Forelimb muscle (tissue), 1 donor: ENCODE data around the gene OTOG. TPM values are rescaled to one million over a fixed set of nuclear protein-coding genes. Genes with fewer than 3 reads are reported as not detected.

ENCODE experiments used
- DNase-seq: peaks from one replicate; pipeline ENCODE4 v3.0.0-alpha.2; 2013; ENCODE audit warnings: low read depth
- polyA plus RNA-seq: library from polyadenylated mRNA; unstranded; fragments of 120-200 nt; gene quantifications from one replicate; pipeline ENCODE4 v1.2.1, GENCODE V29; 2013; ENCODE audit not compliant: insufficient read length

The OTOG gene
- polyA plus RNA-seq, 1 donor, result 0.04 TPM

GRCh38 chr11:17694494-17695110 is 147.5 kb downstream of the OTOG start:
- no peak for DNase-seq

GRCh38 chr11:17695454-17696441 is 148.7 kb downstream of the OTOG start:
- no peak for DNase-seq

DNA sequence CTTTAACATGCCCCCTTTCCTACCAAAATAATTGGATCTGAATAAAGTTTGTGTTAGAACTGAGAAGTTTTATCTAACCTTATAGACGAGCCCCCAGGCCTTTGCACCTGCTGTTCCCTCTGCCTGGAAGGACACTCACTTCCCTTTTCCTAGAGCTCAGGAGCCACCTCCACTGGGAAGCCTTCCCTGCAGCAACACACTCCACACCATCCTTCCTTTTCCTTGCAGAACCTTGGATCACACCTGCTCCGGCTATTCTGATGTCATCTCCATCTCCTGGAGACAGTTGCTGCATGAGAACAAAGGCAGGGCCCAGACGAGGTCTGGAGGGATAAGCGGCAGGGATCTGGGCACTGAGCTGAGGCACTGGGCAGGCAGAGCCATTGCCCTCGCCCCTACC is 149.7 kb downstream of the OTOG start:
- DNase-seq, result no peak

Other genes with a start within 250 kb of the OTOG start
- 0.29 TPM for gene NCR3LG1, start 195.5 kb upstream of the OTOG start, polyA plus RNA-seq
- 19.3 TPM for gene KCNJ11, start 158.6 kb upstream of the OTOG start, polyA plus RNA-seq
- 1.8 TPM for gene ABCC8, start 70.4 kb upstream of the OTOG start, polyA plus RNA-seq
- 0.85 TPM for gene USH1C, start 2.8 kb upstream of the OTOG start, polyA plus RNA-seq
- gene MYOD1, start 172.3 kb downstream of the OTOG start, polyA plus RNA-seq, result 71.6 TPM
- gene KCNC1, start 187.5 kb downstream of the OTOG start, polyA plus RNA-seq, result 2.1 TPM